Measurements from ENCODE around the gene ZNF148.

ZNF148 gene

GRCh38 chr3:125220183-125220582, 154.9 kb downstream of the ZNF148 start:
- DNase-seq (ENCODE audit: low read depth): no peak

DNA sequence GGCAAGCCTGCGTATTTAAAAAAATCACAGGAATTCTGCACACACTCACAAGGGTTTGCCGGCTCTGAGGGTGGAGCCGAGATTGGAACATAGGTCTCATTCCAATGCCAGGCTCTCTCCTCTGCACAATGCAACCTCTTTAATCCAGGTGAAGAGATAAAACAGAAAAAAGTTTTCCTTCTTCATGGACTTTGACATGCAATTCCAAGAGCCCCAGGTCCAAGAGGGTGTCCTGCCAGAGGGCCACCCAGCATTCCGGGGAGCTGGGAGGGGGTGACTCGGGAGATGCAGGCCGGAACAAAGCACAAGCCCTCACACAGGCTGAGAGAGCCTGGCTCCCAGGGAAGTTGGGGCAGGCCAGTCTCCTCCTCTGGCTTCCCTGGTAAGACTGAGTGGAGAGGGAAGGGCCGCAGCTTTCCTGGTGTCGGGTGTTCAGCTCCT, 155.8 kb downstream of the ZNF148 start:
- DNase-seq (ENCODE audit: low read depth): no peak

- DNase-seq (ENCODE audit: low read depth): no peak
Observed at GRCh38 chr3:125214738-125215137, 160.4 kb downstream of the ZNF148 start.

- DNase-seq (ENCODE audit: low read depth): peak; percentile 40
Observed at GRCh38 chr3:125213946-125214542, 161.1 kb downstream of the ZNF148 start.

GRCh38 chr3:125213364-125213755, 161.8 kb downstream of the ZNF148 start:
- no peak for DNase-seq (ENCODE audit: low read depth)

GRCh38 chr3:125212509-125213363, 162.4 kb downstream of the ZNF148 start, which contains the start of gene SLC12A8:
Gene SLC12A8, minus strand, starts transcription at chr3:125212748. Its CDS starts 1,399 bp downstream, at chr3:125211349.
- DNase-seq (ENCODE audit: low read depth): no peak

DNA sequence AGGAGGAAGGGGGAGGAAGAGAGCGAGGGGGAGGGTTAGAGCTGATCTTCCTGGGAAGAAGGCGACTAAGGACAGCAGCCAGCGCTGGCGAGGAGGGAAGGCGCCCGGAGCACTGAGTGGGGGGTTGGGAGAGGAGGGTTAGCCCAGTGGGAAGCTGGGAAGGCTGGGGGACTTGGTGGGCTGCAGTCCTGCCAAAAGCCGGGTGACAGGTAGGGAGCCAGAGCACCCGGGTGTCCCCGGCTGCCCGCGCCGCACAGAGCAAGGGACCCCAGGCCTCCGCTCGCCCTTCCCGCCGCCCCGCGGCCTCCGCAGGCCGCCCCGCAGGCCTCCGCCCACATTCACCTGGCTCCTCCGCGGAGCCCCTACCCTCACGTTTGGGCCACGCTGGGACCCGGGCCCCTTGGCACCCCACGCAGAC, 163.0 kb downstream of the ZNF148 start:
- no peak for DNase-seq (ENCODE audit: low read depth)

GRCh38 chr3:125211523-125212090, 163.5 kb downstream of the ZNF148 start:
- DNase-seq (ENCODE audit: low read depth): no peak

- no peak for DNase-seq (ENCODE audit: low read depth)
Observed at GRCh38 chr3:125207949-125208568, 167.1 kb downstream of the ZNF148 start.

- DNase-seq (ENCODE audit: low read depth): no peak
Observed at GRCh38 chr3:125207507-125207906, 167.6 kb downstream of the ZNF148 start.

- DNase-seq (ENCODE audit: low read depth): no peak
Observed at GRCh38 chr3:125206934-125207333, 168.2 kb downstream of the ZNF148 start.

GRCh38 chr3:125203731-125204130, 171.4 kb downstream of the ZNF148 start:
- no peak for DNase-seq (ENCODE audit: low read depth)

DNA sequence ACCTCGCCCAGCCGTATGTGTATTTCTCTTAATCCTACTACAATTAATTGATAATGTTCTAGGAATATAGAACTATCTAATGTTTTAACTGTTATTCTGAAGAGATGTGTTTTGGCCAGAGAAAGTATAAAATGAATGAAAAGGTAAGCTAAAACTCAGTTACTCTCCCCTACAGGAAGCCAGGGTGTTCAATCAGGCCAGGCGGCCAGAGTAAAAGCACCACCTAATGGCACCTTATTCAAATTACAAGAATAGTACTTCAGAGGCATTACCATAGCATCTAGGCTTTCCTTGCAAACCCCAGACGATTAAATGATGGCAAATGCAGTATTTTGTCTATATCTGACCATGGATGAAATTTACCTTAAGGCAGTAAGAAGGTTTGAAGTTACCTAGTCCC, 172.9 kb downstream of the ZNF148 start:
- DNase-seq (ENCODE audit: low read depth): no peak

GRCh38 chr3:125200731-125201139, 174.4 kb downstream of the ZNF148 start:
- no peak for DNase-seq (ENCODE audit: low read depth)

DNA sequence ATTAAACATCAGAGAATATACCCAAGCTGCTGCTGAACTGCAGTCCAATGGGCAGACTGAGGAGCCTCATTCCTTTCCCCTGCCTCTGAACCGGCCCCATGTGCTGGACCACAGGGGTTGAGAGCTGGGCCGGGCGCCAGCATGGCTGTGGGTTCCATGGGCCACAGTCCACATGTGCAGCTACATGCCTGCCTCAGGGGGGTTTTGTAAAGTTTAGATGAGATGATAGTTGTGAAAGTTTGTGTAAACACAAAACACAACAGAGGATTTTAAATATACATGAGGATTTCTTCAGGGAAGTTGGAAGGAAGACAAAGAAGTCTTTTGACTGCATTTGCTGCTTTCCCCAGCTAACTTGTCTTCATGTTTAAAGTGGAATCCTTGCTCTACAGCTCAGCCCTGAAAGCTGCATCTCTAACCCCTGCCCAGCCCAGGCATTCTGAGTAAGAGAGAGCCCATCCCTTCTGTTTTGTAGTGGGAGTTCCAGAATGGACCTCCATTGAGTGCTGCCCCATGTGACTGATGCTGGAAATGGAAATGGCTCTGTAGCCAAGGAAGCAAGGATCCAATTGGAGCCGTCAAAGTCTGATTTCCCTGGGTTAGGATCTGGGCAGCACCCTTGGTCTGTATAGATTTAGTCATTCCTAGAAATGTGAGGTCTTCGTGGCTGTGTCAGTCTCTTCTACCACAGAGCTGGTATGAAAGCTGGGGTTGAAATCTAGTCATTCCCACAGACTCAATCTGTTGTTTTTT, 180.1 kb downstream of the ZNF148 start:
- DNase-seq (ENCODE audit: low read depth): peak; percentile 93

DNA sequence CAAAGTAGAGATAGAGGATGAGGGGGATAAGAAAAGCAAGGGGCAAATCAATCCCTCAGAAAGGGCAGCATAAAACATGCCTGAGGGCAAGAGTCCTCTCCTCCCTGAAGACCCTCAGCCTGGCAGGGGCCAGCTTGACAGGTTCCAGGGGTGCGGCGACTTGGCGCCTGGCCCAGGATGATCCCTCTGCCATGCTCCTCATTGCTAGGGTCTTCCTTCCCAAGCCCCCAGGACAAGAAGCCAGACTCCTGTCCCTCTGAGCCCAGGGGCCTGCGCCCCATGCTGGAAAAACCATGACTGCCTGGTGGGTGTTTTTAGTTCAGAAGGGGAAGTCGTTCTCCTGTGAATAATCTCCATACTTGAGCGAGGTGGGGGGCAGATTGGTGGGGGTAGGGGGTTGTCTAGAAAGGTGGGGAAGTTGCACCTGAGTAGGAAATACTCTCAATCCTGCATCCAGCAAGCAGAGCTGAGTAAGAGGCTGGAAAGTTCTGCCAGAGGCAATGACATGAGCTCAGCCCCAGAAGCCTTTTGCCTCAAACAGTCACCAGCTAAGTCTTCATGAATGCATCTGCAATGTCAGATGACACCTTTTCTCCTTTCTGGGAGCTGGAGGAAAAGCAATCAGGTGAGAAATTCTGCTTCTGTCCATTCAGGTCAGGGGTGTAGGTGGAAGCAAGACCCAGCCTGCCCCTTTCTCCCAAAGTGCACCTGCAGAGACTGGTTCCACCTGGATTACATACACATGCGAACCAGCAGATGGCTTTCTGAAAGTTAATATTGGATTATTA, 180.9 kb downstream of the ZNF148 start:
- no peak for DNase-seq (ENCODE audit: low read depth)

GRCh38 chr3:125192190-125193035, 182.7 kb downstream of the ZNF148 start:
- DNase-seq (ENCODE audit: low read depth): no peak

- DNase-seq (ENCODE audit: low read depth): no peak
Observed at GRCh38 chr3:125191730-125192129, 183.4 kb downstream of the ZNF148 start.

DNA sequence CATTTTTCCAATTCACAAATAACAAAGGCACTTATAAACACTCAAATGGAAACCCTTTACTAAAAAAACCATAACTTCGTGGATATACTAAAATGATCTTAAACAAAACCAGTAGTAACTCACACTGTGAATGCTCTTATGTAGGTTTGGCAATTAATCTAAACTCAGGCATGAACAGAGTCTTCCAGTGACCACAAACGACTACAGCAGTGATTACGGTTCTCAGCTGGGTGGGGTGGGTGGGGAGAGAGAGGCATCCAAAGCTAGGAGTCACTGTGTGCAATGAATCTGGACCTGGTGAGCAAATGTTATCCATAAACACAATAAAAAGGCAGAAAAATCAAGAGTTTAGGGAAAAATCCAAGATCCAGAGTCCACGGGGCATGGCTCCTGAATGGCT, 183.9 kb downstream of the ZNF148 start:
- no peak for DNase-seq (ENCODE audit: low read depth)

- no peak for DNase-seq (ENCODE audit: low read depth)
Observed at GRCh38 chr3:125190786-125191185, 184.3 kb downstream of the ZNF148 start.
